GM19099 (cell line): ENCODE data around the gene DOCK2.

Source experiments
- POLR2A ChIP-seq: IDR thresholded peaks from 3 replicates; pipeline ENCODE4 v1.6.1; 2011; ENCODE audit warnings: low read depth; ENCODE audit not compliant: insufficient read length; ENCODE audit errors: extremely low read depth

Gene DOCK2

GRCh38 chr5:169798906-169799660 lies 162.0 kb downstream of the DOCK2 start:
- no peak for TF ChIP-seq POLR2A

DNA sequence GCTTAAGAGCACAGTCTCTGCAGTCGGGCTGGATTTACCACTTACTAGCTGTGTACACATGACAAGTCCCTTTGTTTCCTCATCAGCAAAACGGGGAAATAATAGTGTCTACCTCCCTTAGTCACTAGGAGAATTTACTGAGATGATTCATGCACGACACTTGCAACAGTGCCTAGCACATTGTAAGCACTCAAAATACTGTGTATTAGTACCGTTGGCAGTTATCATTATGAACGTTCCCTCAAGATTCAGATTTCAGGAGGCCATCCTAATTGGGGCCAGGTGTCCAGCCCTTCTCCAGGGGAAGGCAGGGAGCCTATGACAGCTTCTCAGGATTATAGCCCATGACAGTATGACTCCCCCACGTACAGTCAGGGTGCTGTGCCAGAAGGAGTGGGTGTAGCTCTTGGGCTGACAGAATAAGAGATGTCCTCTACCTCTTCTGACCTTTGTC lies 164.3 kb downstream of the DOCK2 start:
- TF ChIP-seq POLR2A = no peak

DNA sequence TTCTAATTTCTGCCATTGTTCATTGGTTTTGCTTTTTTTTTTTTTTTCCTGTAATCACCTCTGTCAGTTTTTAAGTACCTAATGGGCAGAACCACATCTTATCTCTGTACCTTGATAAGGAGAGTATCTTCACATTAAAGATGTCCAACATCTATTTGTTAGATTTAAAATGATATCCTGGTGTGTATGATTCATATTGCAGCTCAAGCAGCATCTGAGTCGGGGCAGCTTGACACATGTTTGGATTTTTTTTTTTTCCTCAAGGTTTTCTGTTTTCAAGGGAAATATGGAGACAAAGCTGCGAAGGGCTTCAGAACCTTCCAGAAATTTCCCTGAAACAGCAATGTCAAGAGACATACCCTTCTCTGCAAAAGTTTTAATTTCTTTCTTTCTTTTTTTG lies 164.7 kb downstream of the DOCK2 start:
- no peak for TF ChIP-seq POLR2A

- TF ChIP-seq POLR2A = no peak
Observed at GRCh38 chr5:169803077-169803981, 166.3 kb downstream of the DOCK2 start.

- no peak for TF ChIP-seq POLR2A
Observed at GRCh38 chr5:169804861-169805260, 167.8 kb downstream of the DOCK2 start.

DNA sequence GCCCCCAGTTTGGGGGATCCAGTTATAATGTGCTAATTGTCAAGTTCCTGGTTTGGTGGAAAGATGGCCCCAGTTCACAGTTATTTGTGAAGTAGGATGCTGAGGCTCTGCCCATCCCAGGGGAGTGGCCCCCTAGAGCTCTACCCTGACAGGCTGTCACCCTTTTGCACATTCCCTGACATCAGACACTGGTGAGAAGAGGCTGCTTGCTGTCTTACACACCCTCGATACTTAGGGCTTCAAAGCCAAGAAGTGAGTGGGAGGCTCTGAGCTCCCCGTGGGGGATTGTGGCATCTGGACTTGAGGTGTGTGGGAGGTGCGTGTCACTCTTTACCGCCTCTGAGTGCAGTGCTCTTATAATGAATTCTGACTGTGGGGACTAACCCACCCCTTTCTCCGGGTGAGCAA lies 168.5 kb downstream of the DOCK2 start:
- TF ChIP-seq POLR2A = peak; percentile 45

DNA sequence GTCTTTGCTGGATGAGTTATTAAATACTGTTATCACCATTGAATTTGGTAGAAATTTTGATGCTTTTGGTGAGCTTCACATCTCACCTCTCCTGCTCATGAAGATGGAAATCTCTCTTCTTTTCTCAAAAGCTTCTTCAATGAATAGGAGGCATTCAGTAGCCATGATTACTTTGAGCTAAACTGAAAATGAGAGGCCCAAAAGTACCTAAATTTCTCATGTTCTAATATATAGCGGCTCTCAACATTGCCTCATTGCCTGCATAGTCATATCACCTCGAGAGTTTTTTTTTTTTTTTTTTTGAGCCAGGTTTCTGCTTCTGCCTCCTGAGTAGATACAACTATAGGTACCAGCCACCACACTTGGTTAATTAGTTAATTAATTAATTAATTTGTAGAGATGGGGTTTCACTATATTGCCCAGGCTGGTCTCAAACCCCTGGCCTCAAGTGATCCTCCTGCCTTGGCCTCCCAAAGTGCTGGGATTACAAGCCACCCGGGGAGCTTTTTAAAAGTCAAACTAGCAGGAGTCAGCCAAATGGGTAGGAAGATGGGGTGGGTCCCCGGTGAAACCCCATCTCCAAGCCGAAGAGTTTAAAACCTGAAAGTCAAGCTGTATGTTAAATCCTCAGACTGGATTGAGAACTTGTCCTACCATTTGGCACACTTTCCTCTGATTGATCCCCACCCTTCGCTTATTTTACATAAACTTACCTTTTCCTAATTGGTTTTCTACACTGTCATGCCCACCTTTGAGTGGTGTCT lies 169.0 kb downstream of the DOCK2 start:
- no peak for TF ChIP-seq POLR2A

GRCh38 chr5:169808118-169808581 lies 171.1 kb downstream of the DOCK2 start:
- no peak for TF ChIP-seq POLR2A

GRCh38 chr5:169809281-169809680 lies 172.2 kb downstream of the DOCK2 start:
- no peak for TF ChIP-seq POLR2A

GRCh38 chr5:169810524-169810923 lies 173.4 kb downstream of the DOCK2 start:
- no peak for TF ChIP-seq POLR2A

GRCh38 chr5:169811023-169811422 lies 173.9 kb downstream of the DOCK2 start:
- no peak for TF ChIP-seq POLR2A

DNA sequence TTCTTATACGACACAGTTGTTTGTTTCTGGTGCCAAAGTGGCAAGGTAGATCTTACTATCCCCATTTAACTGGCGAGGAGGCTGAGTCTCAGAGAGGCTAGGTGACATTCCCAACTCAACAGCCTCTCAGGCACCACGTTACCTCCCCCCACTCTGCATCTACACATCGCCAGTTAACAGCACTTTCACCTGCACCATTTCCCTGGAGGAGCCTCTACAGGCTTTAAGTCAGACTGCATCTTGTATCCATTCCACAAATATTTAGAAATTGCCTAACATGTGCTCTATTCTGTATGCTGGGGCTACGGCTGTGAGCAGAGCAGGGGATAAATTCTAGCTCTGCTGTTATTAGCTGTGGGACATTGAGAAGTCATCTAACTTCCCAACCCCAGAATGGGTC lies 174.6 kb downstream of the DOCK2 start:
- no peak for TF ChIP-seq POLR2A

GRCh38 chr5:169812786-169813185 lies 175.7 kb downstream of the DOCK2 start:
- no peak for TF ChIP-seq POLR2A

DNA sequence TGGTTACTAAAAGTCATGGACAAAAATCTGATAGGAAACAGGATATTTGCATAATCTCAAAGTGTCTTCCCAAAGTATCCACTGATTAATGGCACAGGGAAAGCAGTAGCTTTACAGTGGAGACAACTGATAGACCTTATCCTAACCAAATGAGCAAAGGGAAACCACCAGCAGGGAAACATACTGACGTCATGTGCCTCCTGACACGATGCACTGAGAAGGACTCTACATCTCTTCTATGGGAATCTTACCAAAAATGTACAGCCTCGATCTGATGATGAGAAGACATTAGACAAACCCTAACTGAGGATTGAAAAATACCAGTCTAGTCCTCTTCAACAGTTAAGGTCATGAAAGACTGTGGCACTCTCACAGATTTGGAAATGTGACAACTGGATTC lies 177.0 kb downstream of the DOCK2 start:
- no peak for TF ChIP-seq POLR2A

- TF ChIP-seq POLR2A = no peak
Observed at GRCh38 chr5:169814522-169814921, 177.4 kb downstream of the DOCK2 start.
